Panc1 (cell line): ENCODE results near the gene PLA2G2C. TPM values are rescaled to one million over a fixed set of nuclear protein-coding genes. Genes with fewer than 3 reads are reported as not detected.

ENCODE experiments used
- ATAC-seq: fragments of 200-7000 bp; cut with Tn5 transposase; 2 replicates; pipeline ENCODE4 v1.9.1; 2020; ENCODE audit warnings: mild to moderate bottlenecking, moderate library complexity
- BruUV-seq: library from RNA; stranded (reverse); fragments of 400-500 nt; replicated peaks from 2 replicates; lab custom pipeline; 2021; lab: Mats Ljungman, UMichigan
- CTCF ChIA-PET: fragments of 300-600 bp; sonication (Branson Sonifier 250); formaldehyde crosslinking; loops from one replicate; lab custom pipeline; 2022; ENCODE audit warnings: antibody characterized with exemption; lab: Charles Lee
- POLR2A ChIA-PET: fragments of 300-600 bp; sonication (Branson Sonifier 250); formaldehyde crosslinking; loops from one replicate; lab custom pipeline; 2022; ENCODE audit warnings: antibody characterized with exemption; lab: Charles Lee
- DNase-seq: peaks from one replicate; pipeline ENCODE4 v3.0.0-alpha.2; 2010; ENCODE audit warnings: low read depth, low spot score
- H3K27ac ChIP-seq: 2 replicates; pipeline ENCODE4 v1.5.1; 2011; ENCODE audit warnings: mild to moderate bottlenecking, low read length, inconsistent platforms
- H3K27me3 ChIP-seq: fragments of 200-500 bp; sonication (Bioruptor generic); 2 replicates; pipeline ENCODE4 v1.6.0; 2014; ENCODE audit warnings: low read length, inconsistent platforms; ENCODE audit not compliant: control insufficient read depth, insufficient read depth
- H3K36me3 ChIP-seq: fragments of 200-500 bp; sonication (Bioruptor generic); 2 replicates; pipeline ENCODE4 v1.5.1; 2014; ENCODE audit warnings: inconsistent platforms, mild to moderate bottlenecking, low read length, moderate library complexity; ENCODE audit not compliant: control insufficient read depth, insufficient read depth
- H3K4me1 ChIP-seq: 2 replicates; pipeline ENCODE4 v1.5.1; 2011; ENCODE audit warnings: inconsistent platforms, mild to moderate bottlenecking, low read length, moderate library complexity; ENCODE audit not compliant: control insufficient read depth, insufficient read depth
- H3K4me3 ChIP-seq, 2 experiments: 2 replicates each; pipeline ENCODE4 v1.5.1; 2011 to 2012; ENCODE audit warnings: low read depth in 2 of 2, low read length in 2 of 2, mild to moderate bottlenecking in 2 of 2, inconsistent platforms in 1 of 2, moderate library complexity in 1 of 2
- H3K9me3 ChIP-seq: fragments of 200-500 bp; sonication (Bioruptor generic); 2 replicates; pipeline ENCODE4 v1.5.1; 2014; ENCODE audit warnings: low read depth, mild to moderate bottlenecking, inconsistent platforms, low read length, moderate library complexity; ENCODE audit not compliant: control insufficient read depth, insufficient read depth
- POLR2AphosphoS5 ChIP-seq: IDR thresholded peaks from 2 replicates; pipeline ENCODE4 v1.6.1; 2012; ENCODE audit warnings: mild to moderate bottlenecking, low read depth, low read length, moderate library complexity
- SIN3A ChIP-seq: IDR thresholded peaks from 2 replicates; pipeline ENCODE4 v1.6.1; 2012; ENCODE audit warnings: low read depth, mild to moderate bottlenecking, low read length, moderate library complexity, borderline replicate concordance; ENCODE audit not compliant: insufficient read depth
- TCF7L2 ChIP-seq: IDR thresholded peaks from 2 replicates; pipeline ENCODE4 v1.6.1; 2011; ENCODE audit warnings: mild to moderate bottlenecking, low read depth, low read length, inconsistent platforms
- in situ Hi-C: cut with HindIII; loops from 2 replicates; pipeline ENCODE4 v1.10.0; 2016; ENCODE audit warnings: low sequenced_read_pairs, low pct_unique_long_range_greater_than_20kb
- intact Hi-C: fragments of 100-400 bp; cut with micrococcal nuclease; formaldehyde crosslinking; loops from one replicate; pipeline ENCODE4 v1.10.0; 2022; ENCODE audit not compliant: unreplicated experiment
- total RNA-seq: library from RNA; stranded (reverse); gene quantifications from one replicate; pipeline ENCODE4 v1.2.1, GENCODE V29; 2021; ENCODE audit not compliant: unreplicated experiment
- TF ChIP-seq, protein P1 (sequence below), 2 experiments: IDR thresholded peaks; 2 replicates each; pipeline ENCODE4 v1.6.1; 2011 to 2012; ENCODE audit warnings: low read depth in 2 of 2, control low read depth in 1 of 2, low read length in 1 of 2, mild to moderate bottlenecking in 1 of 2, moderate library complexity in 1 of 2; ENCODE audit not compliant: insufficient read depth in 1 of 2
- TF ChIP-seq, protein P2 (sequence below): fragments of 450-650 bp; IDR thresholded peaks from 2 replicates; pipeline ENCODE4 v1.5.1; 2017; ENCODE audit warnings: mild to moderate bottlenecking

Gene PLA2G2C
- total RNA-seq, 1 experiment from 2014 or later: not detected

DNA sequence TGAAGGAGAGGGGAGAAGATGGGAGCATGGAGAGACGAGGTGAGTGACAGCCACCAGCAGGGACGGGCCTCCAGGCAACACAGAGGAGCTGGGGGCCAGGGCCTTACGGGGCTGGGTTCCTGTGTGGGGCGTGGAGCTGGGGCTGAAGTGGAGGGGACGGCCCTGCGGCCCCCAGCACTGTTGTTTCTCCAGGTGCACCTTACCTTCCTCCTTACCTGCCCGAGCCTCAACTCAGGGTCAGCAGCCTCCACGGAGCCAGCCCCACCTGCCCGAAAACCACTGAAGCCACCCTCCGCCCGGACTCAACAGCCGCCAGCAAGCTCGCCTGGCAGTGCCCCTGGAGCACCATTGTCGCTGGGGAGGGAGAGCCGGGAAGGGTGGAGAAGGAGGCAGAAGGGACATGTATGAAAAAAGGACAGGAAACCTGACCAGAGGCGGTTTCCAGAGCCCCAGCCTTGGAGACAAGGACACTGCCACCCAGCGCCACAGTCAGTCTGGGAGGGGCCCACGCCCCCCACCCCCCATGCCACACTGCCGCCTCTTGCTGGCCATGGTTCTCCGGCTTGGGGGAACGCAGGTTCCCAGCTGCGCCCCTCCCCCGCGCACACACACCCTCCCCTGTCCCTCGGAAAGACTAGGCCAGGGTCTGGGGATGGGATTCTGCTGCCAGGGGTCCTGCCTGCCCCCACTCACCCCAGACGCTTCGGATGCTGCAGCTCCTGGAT lies 36.6 kb downstream of the PLA2G2C start:
- H3K9me3 ChIP-seq: no peaks in the 10 kb centered on the region
- no peak overlapping the region for H3K27ac ChIP-seq
- in situ Hi-C loops (no loop called here), intact Hi-C loops (loop anchor here (2.0 kb wide), 1 partner anchor 49 kb away; no protein-coding TSS in a partner anchor)
- BruUV-seq: no TSS peak
- H3K36me3 ChIP-seq: no peaks in the 10 kb centered on the region
- TF ChIP-seq POLR2AphosphoS5 (no peak), SIN3A (no peak), TCF7L2 (no peak)
- TF ChIP-seq, protein P1, sequence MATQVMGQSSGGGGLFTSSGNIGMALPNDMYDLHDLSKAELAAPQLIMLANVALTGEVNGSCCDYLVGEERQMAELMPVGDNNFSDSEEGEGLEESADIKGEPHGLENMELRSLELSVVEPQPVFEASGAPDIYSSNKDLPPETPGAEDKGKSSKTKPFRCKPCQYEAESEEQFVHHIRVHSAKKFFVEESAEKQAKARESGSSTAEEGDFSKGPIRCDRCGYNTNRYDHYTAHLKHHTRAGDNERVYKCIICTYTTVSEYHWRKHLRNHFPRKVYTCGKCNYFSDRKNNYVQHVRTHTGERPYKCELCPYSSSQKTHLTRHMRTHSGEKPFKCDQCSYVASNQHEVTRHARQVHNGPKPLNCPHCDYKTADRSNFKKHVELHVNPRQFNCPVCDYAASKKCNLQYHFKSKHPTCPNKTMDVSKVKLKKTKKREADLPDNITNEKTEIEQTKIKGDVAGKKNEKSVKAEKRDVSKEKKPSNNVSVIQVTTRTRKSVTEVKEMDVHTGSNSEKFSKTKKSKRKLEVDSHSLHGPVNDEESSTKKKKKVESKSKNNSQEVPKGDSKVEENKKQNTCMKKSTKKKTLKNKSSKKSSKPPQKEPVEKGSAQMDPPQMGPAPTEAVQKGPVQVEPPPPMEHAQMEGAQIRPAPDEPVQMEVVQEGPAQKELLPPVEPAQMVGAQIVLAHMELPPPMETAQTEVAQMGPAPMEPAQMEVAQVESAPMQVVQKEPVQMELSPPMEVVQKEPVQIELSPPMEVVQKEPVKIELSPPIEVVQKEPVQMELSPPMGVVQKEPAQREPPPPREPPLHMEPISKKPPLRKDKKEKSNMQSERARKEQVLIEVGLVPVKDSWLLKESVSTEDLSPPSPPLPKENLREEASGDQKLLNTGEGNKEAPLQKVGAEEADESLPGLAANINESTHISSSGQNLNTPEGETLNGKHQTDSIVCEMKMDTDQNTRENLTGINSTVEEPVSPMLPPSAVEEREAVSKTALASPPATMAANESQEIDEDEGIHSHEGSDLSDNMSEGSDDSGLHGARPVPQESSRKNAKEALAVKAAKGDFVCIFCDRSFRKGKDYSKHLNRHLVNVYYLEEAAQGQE (IDR thresholded peaks at IDR 0.05; ENCODE audit: insufficient read depth in 1 of 2, low read depth in 2 of 2, low read length in 1 of 2): no peak
- TF ChIP-seq, protein P2, sequence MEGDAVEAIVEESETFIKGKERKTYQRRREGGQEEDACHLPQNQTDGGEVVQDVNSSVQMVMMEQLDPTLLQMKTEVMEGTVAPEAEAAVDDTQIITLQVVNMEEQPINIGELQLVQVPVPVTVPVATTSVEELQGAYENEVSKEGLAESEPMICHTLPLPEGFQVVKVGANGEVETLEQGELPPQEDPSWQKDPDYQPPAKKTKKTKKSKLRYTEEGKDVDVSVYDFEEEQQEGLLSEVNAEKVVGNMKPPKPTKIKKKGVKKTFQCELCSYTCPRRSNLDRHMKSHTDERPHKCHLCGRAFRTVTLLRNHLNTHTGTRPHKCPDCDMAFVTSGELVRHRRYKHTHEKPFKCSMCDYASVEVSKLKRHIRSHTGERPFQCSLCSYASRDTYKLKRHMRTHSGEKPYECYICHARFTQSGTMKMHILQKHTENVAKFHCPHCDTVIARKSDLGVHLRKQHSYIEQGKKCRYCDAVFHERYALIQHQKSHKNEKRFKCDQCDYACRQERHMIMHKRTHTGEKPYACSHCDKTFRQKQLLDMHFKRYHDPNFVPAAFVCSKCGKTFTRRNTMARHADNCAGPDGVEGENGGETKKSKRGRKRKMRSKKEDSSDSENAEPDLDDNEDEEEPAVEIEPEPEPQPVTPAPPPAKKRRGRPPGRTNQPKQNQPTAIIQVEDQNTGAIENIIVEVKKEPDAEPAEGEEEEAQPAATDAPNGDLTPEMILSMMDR: no peak
- peaks cover 4% of the 10 kb centered on the region; the same call in 1 of the 2 replicates for H3K4me1 ChIP-seq
- ChIA-PET CTCF (no interaction called here), POLR2A (no interaction called here)
- H3K27me3 ChIP-seq: no peaks in the 10 kb centered on the region
- H3K4me3 ChIP-seq: no peak overlapping the region
- DNase-seq (no peak), ATAC-seq (no peak)

DNA sequence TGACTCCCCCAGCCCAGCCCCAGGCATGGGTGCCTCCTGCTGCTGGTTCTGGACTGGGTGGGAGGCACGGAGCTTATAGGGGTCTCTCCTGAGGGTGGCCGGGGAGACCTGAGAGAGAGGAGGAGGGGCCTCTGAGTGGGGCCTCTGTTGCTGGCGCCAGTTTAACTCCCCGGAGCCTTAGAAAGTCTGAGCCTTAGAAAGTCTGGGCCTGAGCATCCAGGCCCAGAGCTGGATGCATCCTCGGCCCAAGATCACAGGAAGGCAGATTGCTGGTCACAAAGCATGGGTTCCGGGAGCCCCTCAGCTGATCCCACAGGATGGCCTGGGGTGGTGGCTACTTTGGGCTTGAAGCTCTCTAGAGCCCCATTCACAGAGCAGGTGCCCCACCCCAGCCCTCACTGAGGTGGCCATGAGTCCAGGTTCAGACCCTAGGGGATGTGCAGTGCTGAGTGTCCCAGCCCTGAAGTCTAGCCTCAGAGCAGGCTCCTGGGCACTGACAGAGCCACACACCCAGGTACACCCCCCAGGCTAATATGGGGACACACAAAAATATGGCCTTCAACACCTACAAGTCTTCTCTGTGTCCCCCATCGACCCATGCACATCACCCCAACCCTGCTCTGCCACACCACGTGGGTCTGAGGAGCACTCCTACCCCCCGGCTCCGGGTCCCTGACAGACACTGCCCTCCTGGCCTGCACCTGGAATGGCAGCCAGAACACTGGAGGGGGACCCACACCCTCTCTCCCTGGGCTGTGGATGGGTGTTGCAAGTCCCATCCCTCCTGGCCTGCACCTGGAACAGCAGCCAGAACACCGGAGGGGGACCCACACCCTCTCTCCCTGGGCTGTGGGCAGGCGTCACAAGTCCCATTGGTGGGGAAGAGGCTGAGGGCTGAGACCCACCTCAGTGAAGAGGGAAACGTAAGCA lies 37.5 kb downstream of the PLA2G2C start:
- DNase-seq (no peak), ATAC-seq (no peak)
- Histone ChIP-seq H3K4me3 (no peak overlapping the region), H3K4me1 (peaks cover 4% of the 10 kb centered on the region; the same call in 1 of the 2 replicates), H3K27me3 (no peaks in the 10 kb centered on the region), H3K9me3 (no peaks in the 10 kb centered on the region), H3K36me3 (no peaks in the 10 kb centered on the region), H3K27ac (no peak overlapping the region)
- TF ChIP-seq, protein P1 (IDR thresholded peaks at IDR 0.05; ENCODE audit: insufficient read depth in 1 of 2, low read depth in 2 of 2, low read length in 1 of 2): no peak
- no peak for TF ChIP-seq POLR2AphosphoS5
- no peak for TF ChIP-seq TCF7L2
- no peak for TF ChIP-seq SIN3A
- TF ChIP-seq, protein P2: no peak
- CTCF ChIA-PET: interaction anchor here (1.0 kb wide), 1 partner anchor 487 kb away, joined by 3 read pairs; no protein-coding TSS in a partner anchor
- no TSS peak for BruUV-seq
- POLR2A ChIA-PET: no interaction called here
- in situ Hi-C loops: no loop called here
- intact Hi-C loops: no loop called here
